GM18519 (cell line): ENCODE results near the gene DTNB.
"Not testable (repeated sequence)": the region's sequence is repeated elsewhere in the genome, so short reads cannot be mapped to it uniquely, and the experiment has no call there.

Experiments used
- ATAC-seq: cut with Tn5 transposase; IDR thresholded peaks from one replicate; pipeline ENCODE4 v1.9.1; 2021; ENCODE audit warnings: mild to moderate bottlenecking, moderate library complexity; ENCODE audit not compliant: unreplicated experiment, low FRiP score

The DTNB gene

DNA sequence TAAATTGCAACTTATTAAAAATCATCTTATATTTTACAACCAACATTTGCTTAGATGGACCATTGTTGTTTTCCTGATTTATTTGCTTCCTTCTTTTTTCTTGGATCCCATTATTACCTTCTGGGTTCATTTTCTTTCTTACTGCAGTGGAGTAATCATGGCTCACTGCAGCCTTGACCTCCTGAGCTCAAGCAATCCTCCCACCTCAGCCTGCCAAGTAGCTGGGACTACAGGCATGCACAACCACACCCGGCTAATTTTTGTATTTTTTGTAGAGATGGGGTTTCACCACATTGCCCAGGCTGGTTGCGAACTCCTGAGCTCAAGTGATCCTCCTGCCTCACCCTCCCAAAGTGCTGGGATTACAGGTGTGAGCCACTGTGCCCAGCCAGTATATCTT is 123.8 kb downstream of the DTNB start:
- not testable (repeated sequence) for ATAC-seq

DNA sequence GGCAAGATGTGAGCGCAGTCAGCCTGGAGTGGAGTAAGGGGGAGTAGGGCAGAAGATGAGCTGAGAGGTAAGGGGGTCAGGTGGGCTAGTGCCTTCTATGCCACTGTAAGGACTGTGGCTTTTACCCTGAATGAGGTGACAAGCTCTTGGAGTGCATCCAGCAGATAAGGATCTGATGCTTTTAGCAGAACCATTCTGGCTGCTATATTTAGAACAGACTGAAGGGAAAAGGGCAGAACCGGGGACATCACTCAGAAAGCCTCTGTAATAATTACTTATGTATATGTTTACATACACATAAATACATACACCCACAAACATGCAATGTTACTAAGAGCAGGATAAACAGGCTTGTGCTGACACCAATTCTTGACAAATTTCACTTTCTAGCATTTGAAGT is 124.8 kb downstream of the DTNB start:
- no peak for ATAC-seq

DNA sequence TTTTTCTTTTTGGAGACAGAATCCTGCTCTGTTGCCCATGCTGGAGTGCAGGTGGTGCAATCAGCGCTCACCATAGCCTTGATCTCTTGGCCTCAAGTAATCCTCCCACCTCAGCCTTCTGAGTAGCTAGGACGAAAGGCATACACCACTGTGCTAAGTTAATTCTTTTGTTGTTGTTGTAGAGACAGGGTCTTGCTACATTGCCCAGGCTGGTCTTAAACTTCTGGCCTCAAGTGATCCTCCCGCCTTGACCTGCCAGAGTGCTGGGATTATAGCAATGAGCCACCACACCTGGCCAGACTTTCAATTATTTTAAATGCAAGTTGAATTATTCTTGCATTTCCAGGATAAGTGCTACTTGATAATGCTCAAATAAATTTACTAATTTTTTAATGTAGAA is 126.5 kb downstream of the DTNB start:
- no peak for ATAC-seq

DNA sequence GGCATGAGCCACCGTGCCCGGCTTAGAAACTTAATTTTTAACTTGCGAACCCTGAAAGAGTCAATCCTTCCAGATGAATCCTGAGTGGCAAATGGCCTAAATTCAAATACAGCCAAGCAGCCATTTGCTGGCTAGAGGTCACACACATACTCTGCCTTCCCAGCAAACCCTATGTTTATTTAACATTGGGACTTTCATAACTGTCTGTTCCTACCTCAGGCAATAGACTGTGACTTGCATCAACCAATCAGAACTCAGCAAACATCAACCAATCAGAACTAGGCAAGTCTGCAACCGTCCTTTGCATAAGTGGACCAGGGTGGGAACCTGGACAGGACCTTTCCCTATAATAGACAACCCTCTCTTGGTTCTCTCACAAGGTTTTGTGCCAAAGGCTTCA is 127.5 kb downstream of the DTNB start:
- ATAC-seq: no peak

DNA sequence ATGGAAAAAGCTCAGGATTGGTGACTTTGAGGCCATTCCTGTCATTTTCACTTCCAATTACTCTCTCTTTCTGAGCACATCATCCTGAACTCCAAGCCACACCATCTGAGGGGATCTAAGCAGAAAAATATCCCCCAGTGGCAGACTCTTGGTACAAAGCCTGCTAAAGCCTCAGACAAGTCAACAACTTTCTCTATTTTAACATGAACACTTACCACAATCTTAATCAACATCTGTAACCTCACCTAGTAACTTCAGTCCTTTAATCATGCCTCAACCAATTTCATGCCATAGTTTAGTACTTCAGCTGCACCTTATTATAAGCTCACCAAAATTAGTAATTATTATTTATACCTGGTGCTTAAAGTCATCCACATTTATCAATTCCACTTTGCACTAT is 128.9 kb downstream of the DTNB start:
- ATAC-seq: no peak

DNA sequence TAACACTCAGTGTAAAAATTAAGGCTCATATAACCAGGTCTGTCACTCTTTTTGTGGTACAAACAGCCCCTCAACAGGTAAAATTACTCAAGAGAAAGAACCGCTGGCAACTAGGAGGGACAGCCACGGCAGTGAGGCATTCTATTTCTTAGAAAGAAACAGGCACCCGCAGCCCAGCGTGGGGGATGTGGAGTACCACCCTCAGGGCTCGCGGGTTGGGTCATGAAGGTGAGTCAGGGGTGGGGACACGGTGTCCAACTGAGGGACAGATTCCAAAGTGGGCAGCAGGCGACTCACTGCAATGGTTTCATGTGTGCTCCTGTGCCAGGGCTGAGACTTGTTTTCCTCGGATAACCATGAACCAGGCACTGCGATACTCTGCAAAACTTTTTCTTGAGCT is 129.4 kb downstream of the DTNB start:
- ATAC-seq: no peak

DNA sequence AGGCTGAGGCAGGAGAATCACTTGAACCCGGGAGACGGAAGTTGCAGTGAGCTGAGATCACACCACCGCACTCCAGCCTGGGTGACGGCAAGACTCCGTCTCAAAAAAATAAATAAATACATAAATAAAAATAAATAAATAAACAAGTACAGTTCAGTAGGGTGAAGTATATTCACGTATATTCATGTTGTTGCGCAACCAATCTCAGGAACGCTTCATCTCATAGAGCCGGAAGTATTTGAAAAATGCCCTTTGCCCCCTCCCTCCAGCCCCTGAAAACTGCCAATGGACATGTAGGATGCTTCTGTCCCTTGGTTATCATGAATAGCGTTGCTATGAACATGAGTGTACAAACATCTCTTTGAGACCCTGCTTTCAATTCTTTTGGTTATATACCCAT is 132.0 kb downstream of the DTNB start:
- ATAC-seq: no peak

DNA sequence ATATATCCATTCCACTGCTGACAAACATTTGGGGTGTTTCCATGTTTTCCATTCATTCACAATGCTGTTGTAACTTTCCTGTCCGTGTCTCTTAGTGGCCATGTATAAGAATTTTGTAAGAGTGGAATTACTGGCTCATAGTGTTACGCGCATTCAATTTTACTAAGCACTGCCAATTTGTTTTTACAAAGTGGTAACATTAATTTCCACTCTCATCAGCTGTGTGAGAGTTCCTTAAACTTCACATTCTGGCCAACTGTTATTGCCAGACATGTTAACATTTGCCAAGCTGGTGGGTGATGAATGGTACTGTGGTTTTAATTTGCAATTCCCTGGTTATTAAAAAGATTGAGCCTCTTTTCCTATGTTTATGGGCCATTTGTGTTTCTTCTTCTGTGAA is 134.2 kb downstream of the DTNB start:
- no peak for ATAC-seq

DNA sequence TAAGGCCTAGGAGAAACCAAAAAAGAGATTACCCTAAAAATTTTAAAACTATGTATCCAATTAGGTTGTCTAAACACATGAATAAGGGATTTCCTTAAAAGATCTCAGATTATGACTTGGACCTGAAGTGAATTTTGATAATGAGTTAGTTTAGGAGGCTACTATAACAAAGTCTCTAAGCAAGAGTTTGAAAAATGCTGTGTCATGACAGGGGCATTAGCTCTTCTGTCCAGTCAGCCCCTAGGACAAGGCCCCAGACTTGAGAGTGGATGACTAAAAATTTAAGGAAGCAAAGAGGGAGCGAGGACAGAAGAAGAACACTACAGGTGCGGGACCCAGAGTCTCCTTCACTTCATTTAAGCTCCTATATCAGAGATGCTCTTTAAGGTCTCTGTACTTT is 135.9 kb downstream of the DTNB start:
- ATAC-seq: no peak

DNA sequence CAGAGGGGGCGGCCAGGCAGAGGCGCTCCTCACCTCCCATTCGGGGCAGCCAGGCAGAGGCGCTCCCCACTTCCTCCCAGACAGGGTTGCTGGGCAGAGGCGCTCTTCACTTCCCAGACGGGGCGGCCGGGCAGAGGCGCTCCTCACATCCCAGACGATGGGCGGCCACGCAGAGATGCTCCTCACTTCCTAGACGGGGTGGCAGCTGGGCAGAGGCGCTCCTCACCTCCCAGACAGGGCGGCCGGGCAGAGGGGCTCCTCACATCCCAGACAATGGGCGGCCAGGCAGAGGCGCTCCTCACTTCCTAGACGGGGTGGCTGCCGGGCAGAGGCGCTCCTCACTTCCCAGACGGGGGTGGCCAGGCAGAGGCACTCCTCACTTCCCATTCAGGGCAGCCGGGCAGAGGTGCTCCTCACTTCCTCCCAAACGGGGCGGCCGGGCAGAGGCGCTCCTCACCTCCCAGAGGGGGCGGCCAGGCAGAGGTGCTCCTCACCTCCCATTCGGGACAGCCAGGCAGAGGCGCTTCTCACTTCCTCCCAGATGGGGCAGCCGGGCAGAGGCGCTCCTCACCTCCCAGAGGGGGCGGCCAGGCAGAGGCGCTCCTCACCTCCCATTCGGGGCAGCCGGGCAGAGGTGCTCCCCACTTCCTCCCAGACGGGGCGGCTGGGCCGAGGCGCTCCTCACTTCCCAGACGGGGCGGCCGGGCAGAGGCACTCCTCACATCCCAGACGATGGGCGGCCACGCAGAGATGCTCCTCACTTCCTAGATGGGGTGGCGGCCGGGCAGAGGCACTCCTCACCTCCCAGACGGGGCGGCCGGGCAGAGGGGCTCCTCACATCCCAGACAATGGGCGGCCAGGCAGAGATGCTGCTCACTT is 137.7 kb downstream of the DTNB start:
- not testable (repeated sequence) for ATAC-seq

DNA sequence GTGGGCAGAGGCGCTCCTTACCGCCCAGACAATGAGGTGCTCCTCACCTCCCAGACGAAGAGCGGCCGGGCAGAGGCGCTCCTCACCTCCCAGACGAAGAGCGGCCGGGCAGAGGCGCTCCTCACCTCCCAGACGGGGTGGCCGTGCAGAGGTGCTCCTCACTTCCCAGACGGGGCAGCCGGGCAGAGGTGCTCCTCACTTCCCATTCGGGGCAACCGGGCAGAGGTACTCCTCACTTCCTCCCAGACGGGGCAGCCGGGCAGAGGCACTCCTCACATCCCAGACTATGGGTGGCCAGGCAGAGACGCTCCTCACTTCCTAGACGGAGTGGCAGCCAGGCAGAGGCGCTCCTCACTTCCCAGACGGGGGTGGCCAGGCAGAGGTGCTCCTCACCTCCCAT is 138.4 kb downstream of the DTNB start:
- not testable (repeated sequence) for ATAC-seq

DNA sequence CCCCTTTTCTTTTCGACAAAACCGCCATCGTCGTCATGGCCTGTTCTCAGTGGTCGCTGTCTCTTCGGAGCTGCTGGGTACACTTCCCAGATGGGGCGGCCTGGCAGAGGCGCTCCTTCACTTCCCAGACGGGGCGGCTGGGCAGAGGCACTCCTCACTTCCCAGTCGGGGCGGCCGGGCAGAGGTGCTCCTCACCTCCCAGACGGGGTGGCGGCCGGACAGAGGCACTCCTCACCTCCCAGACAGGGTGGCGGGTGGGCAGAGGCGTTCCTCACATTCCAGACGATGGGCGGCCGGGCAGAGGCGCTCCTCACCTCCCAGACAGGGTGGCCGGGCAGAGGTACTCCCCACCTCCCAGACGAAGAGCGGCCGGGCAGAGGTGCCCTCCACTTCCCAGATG is 138.9 kb downstream of the DTNB start:
- no peak for ATAC-seq

DNA sequence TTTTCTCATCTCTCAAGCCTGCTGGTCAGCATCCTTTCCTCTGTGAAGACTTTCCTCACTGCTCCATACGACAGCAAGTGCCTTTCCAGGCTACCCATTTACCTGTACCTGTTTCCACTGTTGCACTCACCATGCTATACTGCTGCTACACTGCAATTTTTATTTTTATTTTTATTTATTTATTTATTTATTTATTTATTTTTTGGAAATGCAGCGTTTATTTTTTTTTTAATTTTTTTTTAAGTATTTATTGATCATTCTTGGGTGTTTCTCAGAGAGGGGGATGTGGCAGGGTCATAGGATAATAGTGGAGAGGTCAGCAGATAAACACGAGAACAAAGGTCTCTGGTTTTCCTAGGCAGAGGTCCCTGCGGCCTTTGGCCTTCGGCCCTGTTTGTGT is 139.6 kb downstream of the DTNB start:
- ATAC-seq: not testable (repeated sequence)

DNA sequence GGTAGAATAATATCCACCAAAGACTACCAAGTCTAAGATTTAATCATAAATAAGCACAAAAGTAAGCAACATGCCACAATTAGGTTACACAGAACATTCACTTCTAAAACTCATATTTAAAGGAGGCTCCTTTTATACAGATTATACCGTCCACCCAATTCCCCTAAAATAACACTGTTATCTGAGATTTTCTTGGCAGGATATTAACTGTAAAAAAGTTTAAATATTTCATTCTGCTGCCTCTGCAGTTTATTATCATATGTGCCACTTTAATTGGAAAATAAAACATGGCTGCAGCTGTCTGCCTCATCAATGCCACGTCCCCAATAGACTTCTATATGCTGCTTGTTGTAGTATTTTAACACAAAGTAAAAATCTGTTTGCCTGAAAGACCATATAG is 140.9 kb downstream of the DTNB start:
- no peak for ATAC-seq

DNA sequence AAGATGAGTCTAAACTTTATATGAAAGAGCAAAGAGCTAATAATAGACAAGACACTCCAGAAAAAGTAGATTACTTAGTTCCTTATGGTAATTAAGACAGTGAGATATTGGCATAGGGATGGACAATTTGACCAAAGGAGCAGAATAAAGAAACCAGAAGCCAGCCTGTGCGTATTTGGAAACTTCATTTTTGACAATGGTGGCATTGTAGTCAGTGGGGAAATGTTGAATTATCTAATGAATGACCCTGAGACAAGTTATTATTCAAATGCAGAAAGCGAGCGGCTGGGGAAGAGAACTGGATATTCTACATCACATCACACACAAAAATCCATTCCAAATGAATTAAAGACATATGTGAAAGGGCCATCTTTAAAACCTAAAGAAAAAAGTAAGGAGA is 144.3 kb downstream of the DTNB start:
- no peak for ATAC-seq

DNA sequence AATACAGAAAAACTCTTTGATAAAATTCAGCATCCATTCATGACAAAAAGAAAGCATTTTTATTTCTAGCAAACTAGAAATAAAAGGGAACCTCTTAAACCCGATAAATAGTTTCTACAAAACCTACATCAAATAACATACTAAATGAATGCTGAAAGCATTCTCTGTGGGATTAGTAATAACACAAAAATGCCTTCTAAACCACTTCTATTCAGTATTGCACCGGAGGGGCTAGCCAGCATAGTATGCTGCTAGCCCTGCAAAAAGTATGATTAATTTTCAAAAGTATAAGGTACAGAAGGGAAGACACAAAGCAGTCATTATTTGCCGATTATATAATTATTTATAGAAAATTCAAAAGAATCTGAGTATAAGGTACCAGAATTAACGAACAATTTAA is 145.2 kb downstream of the DTNB start:
- ATAC-seq: no peak

DNA sequence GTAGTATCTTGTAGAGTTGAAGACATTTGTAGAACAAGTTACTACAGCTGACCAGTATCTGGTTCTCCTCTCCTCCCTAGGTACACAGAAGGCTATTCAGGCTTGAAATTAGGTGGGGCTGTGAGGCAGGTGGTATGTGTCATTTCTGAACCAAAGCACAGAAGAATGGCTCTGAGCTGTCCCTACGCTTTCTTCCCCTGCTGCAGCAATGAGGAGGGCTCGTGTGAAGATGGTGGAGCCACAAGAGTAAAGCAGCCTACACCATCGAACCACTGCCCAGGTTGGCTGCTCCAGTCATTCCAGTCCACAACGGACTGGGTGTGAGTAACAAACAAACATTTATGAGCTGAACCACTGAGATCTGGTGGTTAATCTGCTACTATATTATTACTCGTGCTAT is 148.9 kb downstream of the DTNB start:
- ATAC-seq: no peak

DNA sequence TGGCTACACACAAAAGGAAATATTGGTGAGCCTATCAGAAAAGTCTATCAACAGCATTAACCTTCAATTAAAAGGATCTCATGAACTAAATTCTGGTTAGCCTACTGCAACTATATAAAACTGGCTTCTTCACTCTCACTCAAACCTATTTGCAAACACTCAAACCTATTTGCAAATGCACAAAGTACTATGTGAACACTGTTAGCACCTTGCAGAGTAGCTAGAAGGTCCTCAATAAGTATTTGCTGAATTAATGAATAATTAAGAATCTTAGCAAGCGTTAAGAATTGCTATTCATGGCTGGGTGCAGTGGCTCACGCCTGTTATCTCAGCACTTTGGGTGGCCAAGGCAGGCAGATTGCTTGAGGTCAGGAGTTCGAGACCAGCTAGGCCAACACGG is 150.3 kb downstream of the DTNB start:
- ATAC-seq: no peak

DNA sequence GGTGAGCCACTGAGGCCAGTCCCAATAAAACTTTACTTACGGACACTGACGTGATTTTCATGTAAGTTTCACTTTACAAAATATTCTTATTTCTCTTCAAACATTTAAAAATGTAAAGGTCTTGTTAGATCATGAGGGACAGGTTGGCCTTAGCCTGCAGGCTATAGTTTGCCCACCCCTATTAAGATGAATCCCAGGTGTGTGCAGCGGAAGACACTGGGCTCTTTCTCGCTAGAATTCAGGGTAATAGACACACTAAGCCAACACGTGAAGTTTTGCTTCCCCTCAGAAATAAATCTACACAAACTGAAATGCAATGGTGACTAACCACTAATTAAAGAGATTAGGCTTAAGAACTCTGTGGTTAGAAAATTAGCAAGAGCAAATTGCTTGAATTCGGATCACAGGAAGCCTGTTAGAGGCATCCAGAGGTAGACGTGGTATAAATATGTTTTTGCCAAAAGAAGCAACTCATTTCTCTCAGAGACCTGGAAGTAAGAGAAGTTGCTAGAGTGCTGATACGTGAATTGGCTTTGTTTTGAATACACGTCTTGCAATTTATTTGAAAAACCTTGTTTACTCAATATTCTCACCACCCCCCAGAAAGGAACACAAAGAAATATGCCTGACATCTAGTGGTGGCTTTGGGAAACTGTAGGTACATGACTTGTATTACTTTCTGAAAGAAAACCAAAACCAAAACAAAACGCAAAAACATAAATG is 151.6 kb downstream of the DTNB start:
- ATAC-seq: no peak

DNA sequence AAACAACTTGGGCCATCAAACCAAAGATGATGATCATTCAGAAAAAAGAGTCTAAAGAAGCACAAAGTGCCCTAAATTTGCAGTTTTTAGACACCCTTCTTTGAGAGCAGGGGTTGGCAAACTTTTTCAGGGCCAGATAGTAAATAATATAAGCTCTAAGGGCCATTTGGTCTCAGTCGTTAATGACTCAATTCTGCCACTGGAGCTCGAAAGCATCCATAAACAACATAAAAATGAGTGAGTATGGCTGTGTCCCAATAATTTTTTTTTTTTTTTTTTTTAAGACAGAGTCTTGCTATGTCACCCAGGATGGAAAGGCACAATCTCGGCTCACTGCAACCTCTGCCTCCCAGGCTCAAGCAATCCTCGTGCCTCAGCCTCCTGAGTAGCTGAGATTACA is 152.3 kb downstream of the DTNB start:
- ATAC-seq: no peak

DNA sequence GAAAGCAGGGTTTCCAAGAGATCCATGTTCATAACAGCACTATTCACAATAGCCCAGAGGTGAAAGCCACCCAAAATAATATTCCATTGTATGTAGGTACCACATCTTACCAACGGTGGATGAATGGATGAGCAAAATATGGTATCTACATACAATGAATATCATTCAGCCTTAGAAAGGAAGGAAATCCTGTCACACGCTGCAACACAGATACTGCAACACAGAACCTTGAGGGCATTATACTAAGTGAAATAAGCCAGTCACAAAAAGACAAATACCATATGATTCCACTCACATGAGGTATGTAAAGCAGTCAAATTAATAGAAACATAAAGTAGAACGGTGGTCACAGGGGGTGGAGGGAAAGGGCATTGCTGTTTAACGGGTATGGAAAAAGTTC is 155.7 kb downstream of the DTNB start:
- ATAC-seq: no peak

DNA sequence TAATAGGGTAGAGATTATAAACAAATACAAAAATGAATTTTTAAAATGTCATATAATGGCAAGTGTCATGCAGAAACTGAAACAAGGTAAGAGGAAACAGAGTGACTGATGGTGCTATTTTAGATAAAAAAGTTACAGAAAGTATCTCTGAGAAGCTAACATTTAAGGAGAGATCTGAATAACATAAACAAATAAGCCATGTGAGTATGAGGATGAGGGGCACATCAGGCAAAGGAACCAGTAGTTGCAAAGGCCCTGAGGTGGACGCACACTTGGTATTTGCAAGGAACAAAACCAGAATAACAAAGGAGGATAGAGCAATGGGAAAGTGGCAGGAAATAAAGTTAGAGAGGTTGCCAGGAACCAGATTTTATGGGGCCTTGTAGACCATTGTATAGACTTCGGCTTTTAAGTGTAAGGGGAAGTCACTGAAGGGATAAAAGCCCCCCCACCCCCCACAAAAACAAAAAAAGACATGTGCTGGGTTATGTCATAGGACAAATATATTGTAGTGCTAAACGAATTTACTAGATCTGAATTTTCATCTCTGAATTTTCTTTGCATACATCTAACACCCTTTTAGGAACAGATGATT is 159.2 kb downstream of the DTNB start:
- no peak for ATAC-seq
